ENCODE results near the gene ABCA10. TPM values are rescaled to one million over a fixed set of nuclear protein-coding genes. Genes with fewer than 3 reads are reported as not detected.

Gene ABCA10
- total RNA-seq, 4 donors from 2014 or later: 2.5 to 4.2 (median 3.4) TPM

DNA sequence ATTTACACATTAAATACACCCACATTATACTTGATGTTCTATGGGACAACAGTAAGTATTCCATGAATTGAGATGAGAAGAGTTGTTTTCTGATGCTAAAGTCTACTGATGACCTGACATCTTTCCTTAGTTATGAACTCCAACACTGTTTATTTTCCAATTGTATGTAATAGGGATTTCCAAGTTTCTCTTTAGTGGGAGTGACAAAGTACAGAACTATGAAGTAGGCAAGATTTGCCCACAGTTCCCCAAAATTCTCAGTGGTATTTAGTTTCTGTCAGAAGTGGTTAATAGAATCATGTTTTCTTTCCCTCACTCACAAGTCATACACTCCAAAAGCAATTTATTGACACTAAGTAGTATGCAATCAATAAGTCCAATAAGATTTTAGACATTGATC is 64.4 kb downstream of the ABCA10 start:
- Histone ChIP-seq H3K9me3 (no peaks in the 10 kb centered on the region), H3K4me3 (no peak overlapping the region), H3K27ac (replicated peaks in 1 of 4) (no peak overlapping the region), H3K4me1 (no peaks in the 10 kb centered on the region), H3K27me3 (no peaks in the 10 kb centered on the region), H3K36me3 (peaks cover 0 to 7% (median 0%) of the 10 kb centered on the region in 4 donors)
- TF ChIP-seq POLR2AphosphoS5 (IDR thresholded peaks at IDR 0.05) (no peak), POLR2A (IDR thresholded peaks at IDR 0.05; ENCODE audit: low read depth) (no peak), EP300 (IDR thresholded peaks at IDR 0.05) (no peak)
- TF ChIP-seq, protein P1, sequence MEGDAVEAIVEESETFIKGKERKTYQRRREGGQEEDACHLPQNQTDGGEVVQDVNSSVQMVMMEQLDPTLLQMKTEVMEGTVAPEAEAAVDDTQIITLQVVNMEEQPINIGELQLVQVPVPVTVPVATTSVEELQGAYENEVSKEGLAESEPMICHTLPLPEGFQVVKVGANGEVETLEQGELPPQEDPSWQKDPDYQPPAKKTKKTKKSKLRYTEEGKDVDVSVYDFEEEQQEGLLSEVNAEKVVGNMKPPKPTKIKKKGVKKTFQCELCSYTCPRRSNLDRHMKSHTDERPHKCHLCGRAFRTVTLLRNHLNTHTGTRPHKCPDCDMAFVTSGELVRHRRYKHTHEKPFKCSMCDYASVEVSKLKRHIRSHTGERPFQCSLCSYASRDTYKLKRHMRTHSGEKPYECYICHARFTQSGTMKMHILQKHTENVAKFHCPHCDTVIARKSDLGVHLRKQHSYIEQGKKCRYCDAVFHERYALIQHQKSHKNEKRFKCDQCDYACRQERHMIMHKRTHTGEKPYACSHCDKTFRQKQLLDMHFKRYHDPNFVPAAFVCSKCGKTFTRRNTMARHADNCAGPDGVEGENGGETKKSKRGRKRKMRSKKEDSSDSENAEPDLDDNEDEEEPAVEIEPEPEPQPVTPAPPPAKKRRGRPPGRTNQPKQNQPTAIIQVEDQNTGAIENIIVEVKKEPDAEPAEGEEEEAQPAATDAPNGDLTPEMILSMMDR (IDR thresholded peaks at IDR 0.05): no peak
- no peak for DNase-seq (ENCODE audit: extremely low spot score)
- intact Hi-C loops (cut with DNase I): no loop called here

DNA sequence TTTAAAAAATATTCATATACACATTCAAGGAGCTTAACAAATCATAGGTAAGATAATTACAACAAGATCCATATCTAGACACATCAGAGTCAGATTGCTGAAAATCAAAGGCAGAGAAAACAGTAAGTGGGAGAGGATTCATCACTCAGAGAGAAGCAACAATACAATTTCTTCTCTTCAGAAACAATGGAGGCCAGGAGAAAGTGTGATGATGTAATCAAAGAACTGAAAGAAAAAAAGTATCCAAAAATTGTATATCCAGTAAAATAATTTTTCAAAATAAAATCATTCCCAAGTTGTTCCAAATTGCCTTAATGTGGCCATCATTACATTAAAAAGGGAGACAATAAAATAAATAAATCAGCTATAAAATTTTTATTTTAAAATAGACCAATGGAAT is 69.2 kb downstream of the ABCA10 start:
- DNase-seq (ENCODE audit: extremely low spot score): no peak
- peaks cover 0 to 2% (median 0%) of the 10 kb centered on the region in 4 donors for H3K36me3 ChIP-seq
- TF ChIP-seq POLR2A (IDR thresholded peaks at IDR 0.05; ENCODE audit: low read depth) (no peak), POLR2AphosphoS5 (IDR thresholded peaks at IDR 0.05) (no peak), EP300 (IDR thresholded peaks at IDR 0.05) (no peak)
- TF ChIP-seq, protein P1 (IDR thresholded peaks at IDR 0.05): no peak
- no peaks in the 10 kb centered on the region for H3K27me3 ChIP-seq
- intact Hi-C loops (cut with DNase I): no loop called here
- no peaks in the 10 kb centered on the region for H3K4me1 ChIP-seq
- H3K27ac ChIP-seq (replicated peaks in 1 of 4): no peak overlapping the region
- H3K9me3 ChIP-seq: no peaks in the 10 kb centered on the region
- no peak overlapping the region for H3K4me3 ChIP-seq

GRCh38 chr17:69154267-69154666 is 74.4 kb downstream of the ABCA10 start:
- Histone ChIP-seq H3K27ac (replicated peaks in 1 of 4) (no peak overlapping the region), H3K36me3 (peaks cover 0 to 31% (median 8%) of the 10 kb centered on the region in 4 donors), H3K4me3 (no peak overlapping the region), H3K4me1 (no peaks in the 10 kb centered on the region), H3K9me3 (no peaks in the 10 kb centered on the region), H3K27me3 (no peaks in the 10 kb centered on the region)
- 88% methylated on average over 2 of the region's 2 CpGs for WGBS
- DNase-seq (ENCODE audit: extremely low spot score): no peak
- no peak for TF ChIP-seq POLR2A (IDR thresholded peaks at IDR 0.05; ENCODE audit: low read depth)
- TF ChIP-seq POLR2AphosphoS5 (IDR thresholded peaks at IDR 0.05): no peak
- no peak for TF ChIP-seq EP300 (IDR thresholded peaks at IDR 0.05)
- TF ChIP-seq, protein P1 (IDR thresholded peaks at IDR 0.05): no peak
- intact Hi-C loops (cut with DNase I): no loop called here

DNA sequence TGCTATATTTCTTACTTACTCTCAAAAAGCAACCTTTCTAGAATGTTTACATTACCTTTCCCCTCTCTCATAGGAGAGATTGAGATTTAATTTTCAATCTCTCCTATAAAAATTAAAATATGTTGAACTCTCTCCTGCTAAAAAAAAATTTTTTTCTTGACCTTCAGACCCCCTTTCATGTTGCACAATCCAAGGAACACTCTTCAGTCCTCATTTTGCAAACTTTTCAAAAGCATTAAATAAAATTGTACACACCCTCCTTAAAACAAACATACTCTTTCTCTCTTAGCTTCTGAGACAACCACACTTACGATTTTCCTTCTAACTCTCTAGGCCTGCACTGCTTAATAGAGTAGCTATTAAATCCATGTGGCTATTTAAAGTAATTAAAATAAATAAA is 78.3 kb downstream of the ABCA10 start:
- intact Hi-C loops (cut with DNase I): no loop called here

More for the DNA sequence above, 78.3 kb downstream of the ABCA10 start:
- Histone ChIP-seq H3K9me3 (no peaks in the 10 kb centered on the region), H3K4me3 (no peak overlapping the region), H3K27me3 (no peaks in the 10 kb centered on the region), H3K36me3 (peaks cover 0 to 43% (median 11%) of the 10 kb centered on the region in 4 donors), H3K4me1 (no peaks in the 10 kb centered on the region), H3K27ac (replicated peaks in 1 of 4) (no peak overlapping the region)
- 21% methylated on average over 1 of the region's 1 CpG for WGBS
- no peak for TF ChIP-seq POLR2A (IDR thresholded peaks at IDR 0.05; ENCODE audit: low read depth)
- no peak for TF ChIP-seq POLR2AphosphoS5 (IDR thresholded peaks at IDR 0.05)
- TF ChIP-seq, protein P1 (IDR thresholded peaks at IDR 0.05): no peak
- no peak for TF ChIP-seq EP300 (IDR thresholded peaks at IDR 0.05)
- no peak for DNase-seq (ENCODE audit: extremely low spot score)

Measured in esophagus muscularis mucosa (tissue), 4 donors.